NCI-H2029 (cell line): Measurements from ENCODE around the gene H2BK1.

ENCODE experiments used
- DNase-seq: peaks from one replicate; lab custom pipeline; 2025; lab: John Stamatoyannopoulos, UW

The H2BK1 gene

GRCh38 chr7:151210087-151210854, at the start of gene H2BK1:
H2BK1 (minus strand) TSS chr7:151210488; CDS start chr7:151210318, 170 bp downstream.
- DNase-seq = no peak

DNA sequence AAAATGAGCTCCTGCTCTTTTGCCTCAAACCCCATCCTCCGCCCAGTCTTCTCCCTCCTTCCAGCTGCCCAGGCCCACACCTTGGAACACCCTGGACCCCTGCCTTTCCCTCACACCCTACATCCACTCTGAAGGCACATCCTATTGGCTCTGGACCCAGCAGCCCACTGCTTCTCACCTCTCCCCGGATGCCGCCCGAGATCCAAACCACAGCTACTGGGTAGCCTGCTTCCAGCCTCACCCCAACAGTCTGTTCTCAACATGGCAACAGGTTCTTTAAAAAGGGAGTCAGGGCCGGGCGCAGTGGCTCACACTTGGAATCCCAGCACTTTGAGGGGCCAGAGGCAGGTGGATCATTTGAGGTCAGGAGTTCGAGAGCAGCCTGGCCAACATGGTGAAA, 47.7 kb upstream of the H2BK1 start:
- DNase-seq = no peak

DNA sequence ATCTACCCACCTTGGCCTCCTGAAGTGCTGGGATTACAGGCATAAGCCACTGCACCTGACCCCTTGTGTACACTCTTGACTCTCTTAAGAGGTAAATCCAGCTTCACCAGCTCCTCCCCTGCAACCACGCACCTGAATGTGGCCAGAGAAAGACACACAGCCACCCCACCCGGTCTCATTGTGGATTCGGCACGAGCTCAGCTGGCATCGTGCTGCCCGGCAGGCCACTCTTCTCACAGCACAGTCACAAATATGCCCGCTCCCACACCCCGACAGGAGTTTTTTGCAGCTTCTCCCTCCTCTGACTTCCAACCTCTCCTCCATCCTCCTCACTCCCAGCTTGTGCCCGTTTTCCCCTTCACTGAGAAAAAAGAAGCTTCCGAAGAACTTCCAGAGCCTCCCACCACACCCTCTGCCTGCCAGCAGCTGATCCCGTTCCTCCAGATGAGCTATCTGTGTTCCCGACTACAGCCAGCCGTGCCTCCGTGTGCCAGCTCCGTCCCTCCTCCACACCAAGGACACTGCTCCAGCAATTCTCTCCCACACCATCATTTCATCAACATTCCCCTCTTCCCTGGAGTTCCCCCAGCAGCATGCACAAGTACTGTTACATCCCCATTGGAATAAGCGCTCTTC, 46.2 kb upstream of the H2BK1 start:
- no peak for DNase-seq

GRCh38 chr7:151255390-151255789, 45.1 kb upstream of the H2BK1 start:
- DNase-seq = no peak

- DNase-seq = no peak
These were observed 44.6 kb upstream of the H2BK1 start for GRCh38 chr7:151254851-151255250.

- DNase-seq = no peak
These were observed 44.0 kb upstream of the H2BK1 start for GRCh38 chr7:151254316-151254715.

- no peak for DNase-seq
These were observed 42.8 kb upstream of the H2BK1 start for GRCh38 chr7:151252961-151253711.

DNA sequence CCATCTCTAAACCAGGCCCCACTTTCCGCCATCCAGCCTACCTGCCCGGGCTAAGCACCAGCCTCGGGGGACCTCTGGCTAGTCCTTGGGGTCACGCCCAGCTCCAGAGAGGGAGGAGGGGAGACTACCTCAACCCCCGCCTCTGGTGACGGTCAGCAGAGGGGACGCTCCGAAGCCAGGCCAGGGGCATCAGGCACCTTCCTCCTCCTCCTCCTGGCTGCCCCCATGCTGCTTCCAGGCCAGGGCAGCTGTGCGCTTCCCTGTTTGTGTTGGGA, 42.2 kb upstream of the H2BK1 start:
- DNase-seq = no peak

DNA sequence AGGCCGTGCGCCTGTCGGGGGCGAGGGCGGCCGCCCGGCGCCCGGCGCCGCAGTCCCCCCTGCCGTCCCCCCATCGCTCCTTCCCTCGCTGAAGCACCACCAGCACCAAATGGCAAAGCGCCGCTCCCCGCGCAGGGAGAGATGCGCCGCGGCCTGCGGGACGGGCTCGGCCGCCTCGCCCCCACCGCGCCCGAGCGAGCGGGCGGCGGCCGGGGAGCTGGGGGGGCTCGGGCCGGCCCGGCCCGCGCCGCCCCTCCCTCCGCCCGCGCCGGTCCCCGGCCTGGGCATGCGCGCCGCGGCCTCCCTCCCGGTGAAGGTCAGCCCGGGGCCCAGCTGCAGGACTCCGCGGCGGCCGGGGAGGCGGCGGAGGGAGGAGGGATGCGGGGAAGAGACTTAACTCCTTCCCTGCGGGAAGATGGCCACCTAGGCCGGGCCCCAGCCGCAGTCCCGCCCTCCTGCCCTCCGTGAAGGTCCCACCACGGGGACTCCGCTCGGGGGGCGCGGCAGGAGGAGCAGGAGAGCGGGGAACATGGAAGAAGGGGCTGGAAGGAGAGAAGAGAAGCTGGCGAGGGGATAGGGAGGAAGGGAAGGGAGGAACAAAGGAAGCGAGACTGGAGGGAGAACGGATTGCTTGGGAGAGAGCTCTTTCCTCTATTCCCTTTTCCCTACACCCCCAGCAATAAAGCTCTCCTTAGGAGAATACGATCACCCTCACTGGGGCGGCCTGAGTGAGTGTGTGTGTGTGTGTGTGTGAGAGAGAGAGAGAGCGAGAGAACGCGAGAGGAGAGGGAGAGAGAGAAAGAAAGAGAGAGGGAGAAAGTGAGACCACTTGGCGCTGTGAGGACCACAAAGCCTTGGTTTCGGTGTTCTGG, 41.6 kb upstream of the H2BK1 start:
- DNase-seq = no peak

DNA sequence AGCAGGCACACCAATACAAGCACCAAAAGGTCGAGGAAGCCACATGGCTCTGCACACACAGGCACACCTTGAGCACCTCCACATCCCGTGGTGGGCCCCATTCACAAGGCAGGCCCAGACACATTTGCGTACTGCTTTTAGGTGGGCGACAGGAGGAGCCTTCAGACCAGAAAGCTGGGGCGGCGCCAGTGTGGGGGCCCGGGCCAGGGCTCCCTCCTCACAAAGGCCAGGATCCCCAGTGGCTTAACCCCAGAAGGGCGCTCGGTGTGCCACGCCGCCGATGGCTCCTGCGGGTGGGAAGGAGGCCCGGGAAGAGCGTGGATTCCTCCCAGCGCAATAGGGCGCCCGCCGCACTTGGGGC, 41.0 kb upstream of the H2BK1 start:
- DNase-seq = no peak

DNA sequence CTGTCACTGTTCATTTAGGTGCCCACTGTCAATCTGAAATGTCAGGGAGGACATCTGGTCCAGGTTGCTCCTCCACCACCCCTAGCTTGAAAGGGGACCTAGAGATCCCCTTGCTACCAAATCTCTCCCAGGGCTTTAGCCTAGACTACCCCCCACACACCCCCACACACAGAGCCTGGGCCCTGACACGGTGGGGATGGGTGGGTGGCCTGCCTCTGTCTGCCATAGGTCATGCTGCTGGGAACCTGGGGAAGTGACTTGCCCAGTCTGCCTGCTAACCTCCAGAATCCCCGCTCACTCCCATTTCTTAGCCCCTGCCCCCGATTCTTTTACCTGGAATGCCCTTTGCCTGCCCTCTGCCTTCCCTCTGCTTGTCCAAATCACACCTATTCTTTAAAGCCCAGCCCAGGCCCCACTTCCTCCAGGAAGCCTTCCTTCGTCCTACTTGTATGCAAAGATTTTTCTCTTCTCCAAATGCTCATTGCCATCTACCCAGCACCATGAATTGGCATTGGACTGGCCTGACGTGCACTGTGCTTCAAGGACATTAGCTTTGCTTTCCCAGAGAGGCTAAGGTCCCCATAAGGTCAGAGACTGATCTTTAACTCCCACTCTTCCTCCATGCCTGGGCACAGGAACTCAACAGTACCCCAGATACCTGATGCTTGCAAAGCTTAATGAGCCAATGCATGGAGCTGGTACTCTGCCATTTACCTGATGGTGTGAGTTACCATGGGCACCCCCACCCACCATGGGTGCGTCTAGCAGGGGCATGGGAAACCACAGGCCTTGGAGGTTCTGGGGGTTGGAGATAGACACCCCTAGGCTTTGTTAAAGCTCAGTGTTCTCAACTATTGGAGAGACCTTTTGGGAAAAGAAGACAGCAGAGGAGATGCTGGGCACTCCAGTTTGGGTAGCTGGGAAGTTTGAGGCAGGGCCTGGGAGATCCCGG, 40.2 kb upstream of the H2BK1 start:
- no peak for DNase-seq

DNA sequence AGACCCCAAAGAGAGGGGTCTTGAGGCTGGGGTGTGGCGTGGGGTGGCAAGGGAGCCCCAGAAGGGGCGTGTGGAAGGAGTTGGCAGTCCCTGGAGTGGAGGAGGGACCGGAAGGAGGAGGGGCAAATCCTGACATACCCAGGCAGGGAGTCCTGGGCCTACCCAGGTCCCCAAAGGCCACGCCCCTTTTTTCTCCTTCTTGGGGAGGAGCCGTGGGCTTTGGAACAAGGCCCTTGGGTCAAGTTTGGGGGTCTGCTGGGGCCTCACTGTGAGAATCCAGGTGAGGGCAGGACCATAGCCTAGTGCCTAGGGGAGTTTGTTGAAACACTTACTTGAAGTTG, 39.4 kb upstream of the H2BK1 start:
- DNase-seq = no peak

- DNase-seq = no peak
These were observed 38.9 kb upstream of the H2BK1 start for GRCh38 chr7:151249034-151249731.

GRCh38 chr7:151248346-151249033, 38.2 kb upstream of the H2BK1 start, which contains the start of gene SMARCD3:
SMARCD3 (minus strand) TSS chr7:151248694; CDS start chr7:151248562, 132 bp downstream.
- DNase-seq = peak; percentile 23

DNA sequence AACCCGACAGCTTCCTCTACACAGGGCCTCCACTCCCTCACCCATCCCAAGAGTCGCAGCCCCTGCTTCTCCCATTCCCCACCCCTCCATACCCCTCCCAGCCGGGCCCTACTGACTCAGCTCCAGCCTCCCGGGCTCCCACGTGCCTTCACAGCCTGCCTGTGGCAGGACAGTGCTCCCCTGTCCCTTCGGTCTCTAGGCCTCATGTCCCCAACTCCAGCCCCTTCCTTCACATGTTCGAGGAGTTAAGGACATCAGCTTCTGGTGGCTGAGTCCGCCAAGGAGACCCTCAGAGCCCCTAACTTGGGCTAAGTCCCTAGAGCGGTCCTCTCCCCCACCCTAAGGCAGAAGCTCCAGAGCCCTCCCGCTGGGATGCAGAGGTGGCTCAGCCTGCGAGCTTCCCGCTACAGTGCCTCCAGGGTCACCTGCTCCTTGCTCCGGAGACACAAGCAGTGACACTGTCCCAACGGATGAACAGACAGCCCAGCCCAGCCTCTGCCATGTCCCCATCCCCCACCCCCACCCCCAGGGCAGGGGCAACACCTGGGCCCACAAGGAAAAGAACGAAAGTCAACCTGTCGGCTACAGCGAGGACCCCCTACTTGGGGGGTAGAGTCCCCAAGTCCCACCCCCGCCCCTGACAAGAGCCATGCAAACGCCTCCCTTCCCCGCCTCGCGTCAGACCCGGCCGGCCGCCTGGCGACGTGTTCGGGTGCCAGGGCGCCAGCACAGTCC, 37.5 kb upstream of the H2BK1 start:
- no peak for DNase-seq

- DNase-seq = no peak
These were observed 36.7 kb upstream of the H2BK1 start for GRCh38 chr7:151246851-151247580.

DNA sequence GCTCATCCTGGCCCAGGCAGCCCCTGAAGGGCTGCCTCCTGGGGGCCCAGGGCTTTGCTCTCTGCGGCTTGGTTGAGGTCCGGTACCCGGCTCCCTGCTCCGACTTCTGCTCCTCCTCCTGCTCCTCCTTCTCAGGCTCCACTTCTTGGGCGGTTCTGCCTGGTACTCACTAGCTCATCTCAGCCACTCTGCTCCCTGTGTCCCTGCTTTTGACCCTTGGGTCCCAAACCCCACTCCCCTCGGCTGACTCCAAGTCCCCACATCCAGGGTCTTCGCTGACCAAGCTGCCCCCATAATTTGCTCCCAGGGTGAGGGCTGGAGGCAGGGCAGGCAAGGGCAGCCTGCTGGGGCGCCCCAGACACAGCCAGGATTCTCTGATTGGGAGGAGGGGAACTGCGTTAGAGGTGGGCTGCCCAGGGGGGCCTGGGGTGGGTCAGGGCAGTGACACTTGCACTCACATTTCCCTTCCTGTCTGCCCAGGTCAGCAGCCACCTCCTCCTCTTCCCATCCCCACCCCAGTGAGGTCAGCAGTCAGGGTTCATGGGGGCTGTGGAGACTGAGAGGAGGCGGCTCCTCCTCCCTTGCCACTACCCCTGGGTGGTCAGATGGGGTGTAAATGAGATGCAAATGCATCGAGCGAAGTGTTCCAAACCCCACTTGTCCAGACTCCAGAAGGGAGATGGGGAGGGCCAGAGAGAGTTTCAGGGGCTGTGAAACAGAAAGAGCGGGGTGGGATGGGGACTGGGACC, 36.0 kb upstream of the H2BK1 start:
- no peak for DNase-seq
